Heart right ventricle (tissue), 16 donors: ENCODE data around the gene ALPK3. TPM values are rescaled to one million over a fixed set of nuclear protein-coding genes. Genes with fewer than 3 reads are reported as not detected.

Source experiments
- ATAC-seq, 8 donors: fragments of 200-7000 bp; cut with Tn5 transposase; one replicate each; pipeline ENCODE4 v1.9.1; 2020; ENCODE audit warnings: mild to moderate bottlenecking in 8 of 8, moderate library complexity in 8 of 8, moderate number of reproducible peaks in 1 of 8
- DNase-seq, 2 donors: peaks; one replicate each; pipeline ENCODE4 v3.0.0-alpha.2; 2020
- H3K27ac ChIP-seq, 10 donors: fragments of 200-600 bp; sonication (generic) in 2 of 10; one replicate each; pipeline versions ENCODE4 v1.5.0 to v1.8.0; 2020 to 2022; ENCODE audit warnings: mild to moderate bottlenecking in 3 of 10
- H3K27me3 ChIP-seq, 7 donors: fragments of 200-600 bp; one replicate each; pipeline ENCODE4 v1.8.0; 2021 to 2022; ENCODE audit warnings: mild to moderate bottlenecking in 2 of 7
- H3K36me3 ChIP-seq, 9 donors: fragments of 200-600 bp; sonication (generic) in 1 of 9; one replicate each; pipeline versions ENCODE4 v1.5.0 to v1.8.0; 2020 to 2022; ENCODE audit warnings: mild to moderate bottlenecking in 2 of 9
- H3K4me1 ChIP-seq, 9 donors: fragments of 200-600 bp; sonication (generic) in 1 of 9; one replicate each; pipeline versions ENCODE4 v1.5.0 to v1.8.0; 2020 to 2022; ENCODE audit warnings: mild to moderate bottlenecking in 4 of 9
- H3K4me3 ChIP-seq, 10 donors: fragments of 200-600 bp; sonication (generic) in 2 of 10; one replicate each; pipeline versions ENCODE4 v1.5.0 to v1.8.0; 2020 to 2022; ENCODE audit warnings: mild to moderate bottlenecking in 7 of 10, moderate library complexity in 2 of 10
- H3K9me3 ChIP-seq, 11 donors: fragments of 200-600 bp in 10 of 11; sonication (generic) in 2 of 11; one replicate each; pipeline versions ENCODE4 v1.5.0 to v1.8.0; 2013 to 2022; ENCODE audit warnings: mild to moderate bottlenecking in 2 of 11, control low read depth in 1 of 11, moderate library complexity in 1 of 11
- CTCF ChIP-seq, 9 donors: fragments of 200-600 bp; sonication (generic) in 2 of 9; IDR thresholded peaks; one replicate each; pipeline versions ENCODE4 v1.5.0 to v1.8.0; 2021 to 2022; ENCODE audit warnings: antibody characterized with exemption in 9 of 9, mild to moderate bottlenecking in 5 of 9, moderate library complexity in 1 of 9
- WGBS, 2 donors: extraction: QIAGEN DNeasy Blood & Tissue Kit; methylation state at CpG; one replicate each; pipeline ENCODE4 v1.1.7; 2013; ENCODE audit warnings: inconsistent platforms in 1 of 2; 5-methylcytosine and 5-hydroxymethylcytosine counted together
- intact Hi-C, 10 donors: fragments of 100-400 bp; cut with DNase I; formaldehyde crosslinking; loops; one replicate each; pipeline versions ENCODE4 v1.11.1 to v1.14.2; 2022
- polyA plus RNA-seq, 2 donors: library from polyadenylated mRNA; stranded (reverse); fragments of 200-250 nt; gene quantifications; one replicate each; pipeline ENCODE4 v1.2.3, GENCODE V29; 2013
- total RNA-seq, 10 donors: library from RNA; stranded (reverse); fragmentation: NEBNext Ultra II Directional in 3 of 10; extraction: Animal tissue kit (Norgen Biotek cat#: 25700) in 3 of 10; gene quantifications; one replicate each; pipeline versions ENCODE4 v1.2.1 to v1.2.4, GENCODE V29; 2021 to 2023
- donor health status: Arrhythmogenic right ventricular cardiomyopathy.
- donor health status: ischemic (EF 13 %, LVEDD 7.1; RV severe dilation, severe dysfunction).
- donor health status: healthy with polysubstance abuse.
- donor health status: DM: no; HTN: yes; CAD: no.
- donor health status: DM: no; HTN: no; CAD: no.
- donor health status: ischemic (EF 25% LVEDD 6.9; RV normal size, moderate dysfunction).
- donor health status: ischemic (EF 25% LVEDD 5.7; RV mildly dilated, moderate dysfunction).
- donor health status: healthy.
- donor health status: DM: yes; HTN: yes; CAD: no.
- donor health status: Ischemic cardiomyopathy.
- donor health status: ischemic (EF 35%, LVEDD 5.7; RV mildly dilated, moderate dysfunction).
- donor health status: nonischemic (EF 11% LVEDD 7.7; RV severe dilation, severe dysfunction).
- donor health status: DM: yes; HTN: yes; CAD: no.
- donor health status: PGD.
- donor health status: ischemic (EF 29% LVEDD 5.4; RV normal size, mild dysfunction).
- donor health status: nonischemic (EF 23%, LVEDD 6.1; RV moderate dilation, normal function).

ALPK3 gene
- total and polyA plus RNA-seq, 12 donors = 35.1 to 268 (median 162) TPM

GRCh38 chr15:84863565-84864443 is 46.6 kb downstream of the ALPK3 start:
- Histone ChIP-seq H3K4me3 (peak overlapping the region in 5 of 10 donors; percentile 3 to 29 (median 21)), H3K36me3 (peaks cover 0 to 97% (median 36%) of the 10 kb centered on the region in 9 donors), H3K27ac (peak overlapping the region in 8 of 10 donors; percentile 13 to 65 (median 48)), H3K9me3 (no peaks in the 10 kb centered on the region), H3K27me3 (no peaks in the 10 kb centered on the region), H3K4me1 (peaks cover 11 to 51% (median 29%) of the 10 kb centered on the region in 9 donors)
- TF ChIP-seq CTCF (IDR thresholded peaks at IDR 0.05) = peak in 8 of 9 donors; percentile 9 to 61 (median 46)
- 68 to 73% methylated on average over 13 of the region's 13 CpGs for WGBS, 2 donors
- ATAC-seq = peak; percentile 8 to 77 (median 40)
- no peak for DNase-seq
- intact Hi-C loops = loop anchor here in 7 of 10 donors (5.0 to 10.0 kb wide), 4 partner anchors 48 to 63 kb away; no protein-coding TSS in a partner anchor

DNA sequence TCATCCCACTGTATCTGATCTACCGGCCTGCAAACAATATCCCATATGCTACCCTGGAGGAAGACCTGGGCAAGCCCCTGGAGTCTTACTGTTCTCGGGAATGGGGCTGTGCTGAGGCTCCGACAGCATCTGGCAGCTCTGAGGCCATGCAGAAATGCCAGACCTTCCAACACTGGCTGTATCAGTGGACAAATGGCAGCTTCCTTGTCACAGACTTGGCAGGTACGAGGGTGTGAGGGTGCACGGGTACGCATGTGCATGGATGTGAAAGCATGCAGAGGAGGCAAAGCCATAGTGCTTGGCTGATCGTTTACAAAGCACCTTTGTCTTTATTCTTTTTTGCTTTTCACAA is 47.3 kb downstream of the ALPK3 start:
- intact Hi-C loops = loop anchor here in 7 of 10 donors (5.0 to 10.0 kb wide), 4 partner anchors 48 to 63 kb away; no protein-coding TSS in a partner anchor
- peak in 1 of 2 donors; percentile 63 for DNase-seq

DNA sequence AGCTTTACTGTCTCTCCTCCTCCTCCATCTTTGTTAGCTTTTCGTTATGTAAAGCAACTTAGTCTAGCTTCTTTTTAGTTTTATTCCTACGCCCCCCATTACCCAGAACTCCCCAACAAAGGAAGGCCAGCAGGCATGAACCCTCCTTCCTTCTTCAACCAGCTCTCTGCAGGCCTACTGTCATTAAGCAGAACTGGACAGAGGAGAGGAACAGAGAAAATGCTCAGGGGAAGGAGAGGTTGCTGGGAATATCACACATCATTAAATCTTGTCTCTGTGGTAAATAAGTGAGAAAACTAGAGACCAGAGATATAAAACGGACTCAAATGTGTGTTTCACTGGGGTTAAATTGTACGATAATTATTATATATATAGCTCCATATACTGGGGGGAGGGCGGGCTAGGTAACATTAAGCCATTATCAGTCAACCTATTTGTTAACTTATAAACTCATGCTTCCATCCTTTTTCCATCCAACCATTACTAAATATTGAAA is 48.0 kb downstream of the ALPK3 start:
- H3K36me3 ChIP-seq = peaks cover 0 to 93% (median 36%) of the 10 kb centered on the region in 9 donors
- H3K27ac ChIP-seq = peak overlapping the region in 5 of 10 donors; percentile 32 to 57 (median 54)
- DNase-seq (no peak), ATAC-seq (no peak)
- H3K9me3 ChIP-seq = no peaks in the 10 kb centered on the region
- H3K4me1 ChIP-seq = peaks cover 11 to 51% (median 29%) of the 10 kb centered on the region in 9 donors
- peak overlapping the region in 1 of 10 donors; percentile 28 for H3K4me3 ChIP-seq
- TF ChIP-seq CTCF (IDR thresholded peaks at IDR 0.05) = no peak
- no peaks in the 10 kb centered on the region for H3K27me3 ChIP-seq
- WGBS, 2 donors = 88 to 89% methylated on average over 5 of the region's 5 CpGs
- intact Hi-C loops = loop anchor here in 4 of 10 donors (5.0 to 10.0 kb wide), 2 partner anchors 60 to 62 kb away; no protein-coding TSS in a partner anchor

More for the DNA sequence above, 47.3 kb downstream of the ALPK3 start:
- Histone ChIP-seq H3K4me1 (peaks cover 11 to 51% (median 29%) of the 10 kb centered on the region in 9 donors), H3K27me3 (no peaks in the 10 kb centered on the region), H3K4me3 (peak overlapping the region in 5 of 10 donors; percentile 3 to 29 (median 21)), H3K36me3 (peaks cover 0 to 93% (median 34%) of the 10 kb centered on the region in 9 donors), H3K27ac (peak overlapping the region in 8 of 10 donors; percentile 13 to 65 (median 48)), H3K9me3 (no peaks in the 10 kb centered on the region)
- 23 to 30% methylated on average over 7 of the region's 7 CpGs for WGBS, 2 donors
- TF ChIP-seq CTCF (IDR thresholded peaks at IDR 0.05) = no peak
- ATAC-seq = peak; percentile 47 to 85 (median 74)
